Iris pigment epithelial cell (primary cell): ENCODE measurements around the gene MICAL3.

Experiments
- DNase-seq: peaks from one replicate; pipeline ENCODE4 v3.0.0-alpha.2; 2011; ENCODE audit warnings: low read depth

The MICAL3 gene

DNA sequence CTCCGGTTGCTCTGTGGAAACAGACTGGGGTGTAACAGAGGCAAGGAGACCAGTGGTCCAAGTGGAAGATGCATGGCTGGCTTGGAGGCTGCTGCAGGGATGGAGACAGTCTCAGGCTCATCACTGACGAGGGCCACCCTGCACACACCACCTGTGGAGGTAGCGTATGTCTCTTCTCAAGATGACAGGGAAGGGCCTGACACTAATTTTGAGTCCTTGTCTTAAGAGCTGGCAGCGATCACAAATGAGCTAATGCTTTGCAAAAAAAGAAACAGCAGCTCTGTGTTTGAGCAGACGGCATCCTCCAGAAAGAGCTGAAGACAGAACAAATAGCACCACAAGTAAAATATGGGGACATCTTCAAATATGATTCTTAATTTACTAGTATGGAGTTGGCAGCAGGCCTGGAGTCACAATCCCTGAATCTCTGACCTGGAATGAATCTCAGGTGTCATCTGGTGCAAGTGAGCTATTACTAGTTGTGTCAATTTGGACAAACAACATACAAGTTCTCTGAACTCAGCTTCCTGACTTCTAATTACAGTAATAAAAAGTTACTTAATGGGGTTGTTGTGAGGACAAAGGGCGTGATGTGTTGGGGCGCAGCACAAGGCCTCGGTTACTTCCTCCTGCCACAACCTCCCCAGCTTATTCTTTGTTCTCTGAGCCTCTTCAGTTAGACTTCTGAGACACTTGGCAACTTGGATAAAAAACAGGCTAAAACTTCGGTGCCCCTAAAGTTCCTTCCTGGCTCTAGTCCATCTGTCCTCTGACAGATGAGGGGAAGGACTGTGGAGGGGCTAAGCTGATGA, 154.9 kb downstream of the MICAL3 start:
- no peak for DNase-seq

DNA sequence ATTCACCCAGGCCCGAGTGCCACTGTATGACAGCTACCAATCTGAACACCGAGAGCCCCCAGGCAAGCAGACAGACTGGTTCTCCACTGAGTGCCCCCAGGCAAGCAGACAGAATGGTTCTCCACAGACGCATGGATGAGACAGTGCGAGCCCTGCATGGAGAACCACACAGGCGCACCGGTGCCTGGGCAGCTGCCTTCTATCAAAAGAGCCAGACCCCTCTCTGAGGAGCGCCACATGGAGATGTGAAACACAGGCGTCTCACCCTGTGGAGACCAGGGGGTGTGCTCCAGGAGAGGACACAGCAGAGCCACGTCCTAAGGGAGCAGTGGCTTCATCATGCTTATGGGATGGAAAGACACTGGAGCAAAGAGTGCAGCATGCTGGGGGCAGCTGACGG, 155.6 kb downstream of the MICAL3 start:
- no peak for DNase-seq

GRCh38 chr22:17867160-17867785, 157.1 kb downstream of the MICAL3 start:
- no peak for DNase-seq

DNA sequence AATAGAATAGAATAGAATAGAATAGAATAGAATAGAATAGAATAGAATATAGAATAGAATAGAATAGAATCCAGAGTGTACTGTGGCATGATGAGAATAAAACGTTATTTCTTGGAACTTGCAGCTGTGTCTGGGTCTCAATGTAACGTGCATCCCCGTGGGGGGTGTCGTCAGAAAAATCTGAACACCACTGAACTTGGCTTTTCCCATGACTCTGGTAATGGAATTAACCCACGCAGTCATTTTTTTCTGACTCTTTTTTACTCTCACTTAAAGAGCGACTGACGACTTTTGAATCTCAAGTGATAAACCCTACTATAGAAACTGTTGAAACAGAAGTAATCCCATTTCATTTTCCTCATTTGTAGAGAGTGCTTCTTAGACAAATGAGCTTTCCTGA, 157.7 kb downstream of the MICAL3 start:
- no peak for DNase-seq

- DNase-seq = no peak
These were observed 158.2 kb downstream of the MICAL3 start for GRCh38 chr22:17866127-17866526.

GRCh38 chr22:17865183-17866055, 158.9 kb downstream of the MICAL3 start:
- no peak for DNase-seq

DNA sequence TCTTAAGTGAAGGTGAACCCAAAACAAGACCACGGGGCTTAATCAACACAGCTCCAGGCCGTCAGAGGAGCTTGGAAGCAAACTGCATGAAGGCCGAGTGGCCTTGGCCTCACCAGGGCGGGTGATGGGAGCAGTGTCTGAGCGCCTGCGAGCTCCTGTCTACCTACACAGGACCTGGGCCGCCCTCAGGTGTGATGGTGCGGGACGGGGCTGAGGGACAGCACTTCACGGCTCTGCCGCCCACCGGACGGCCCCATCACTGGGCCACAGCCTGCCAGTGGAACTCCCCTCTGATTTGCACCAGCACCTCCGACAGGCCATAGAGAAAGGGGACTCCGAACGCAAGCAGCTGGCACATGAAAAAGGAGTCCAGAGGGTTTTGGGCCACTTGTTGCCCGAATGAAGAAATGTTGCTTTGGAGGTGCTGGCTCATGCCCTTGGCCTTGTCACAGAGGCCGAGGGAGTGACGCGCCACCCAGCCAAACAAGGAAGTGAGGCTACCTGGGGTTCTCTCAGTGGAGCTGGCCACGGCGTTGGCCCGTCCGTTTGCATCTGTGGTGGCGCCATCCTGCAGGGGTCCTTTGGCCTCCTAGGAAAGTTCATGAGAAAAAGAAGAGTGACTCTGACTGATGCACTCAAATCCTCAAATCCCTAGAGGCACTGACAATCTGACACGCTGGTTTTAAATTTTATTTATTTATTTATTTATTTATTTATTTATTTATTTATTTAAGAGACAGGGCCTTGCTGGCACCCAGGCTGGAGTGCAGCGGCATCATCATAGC, 159.8 kb downstream of the MICAL3 start:
- no peak for DNase-seq

GRCh38 chr22:17862646-17863181, 161.6 kb downstream of the MICAL3 start:
- DNase-seq = no peak

DNA sequence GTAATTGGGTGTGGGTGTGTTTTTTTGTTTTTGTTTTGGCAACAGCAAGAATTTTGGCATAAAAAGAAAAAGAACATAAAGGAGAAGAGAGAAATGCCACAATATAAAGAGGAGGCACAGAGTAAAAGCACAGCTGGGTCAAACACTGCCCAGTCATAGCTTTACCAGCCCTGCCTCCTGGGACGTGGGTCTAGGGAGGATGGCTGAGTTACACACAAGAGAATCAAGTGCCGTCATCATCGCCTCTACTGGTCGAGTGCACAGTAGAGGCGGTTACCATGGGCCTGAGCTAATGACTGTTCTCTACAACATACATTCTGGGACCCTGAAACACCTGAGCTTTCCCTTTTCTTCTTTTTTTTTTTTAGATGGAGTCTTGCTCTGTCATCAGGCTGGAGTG, 162.5 kb downstream of the MICAL3 start:
- no peak for DNase-seq

DNA sequence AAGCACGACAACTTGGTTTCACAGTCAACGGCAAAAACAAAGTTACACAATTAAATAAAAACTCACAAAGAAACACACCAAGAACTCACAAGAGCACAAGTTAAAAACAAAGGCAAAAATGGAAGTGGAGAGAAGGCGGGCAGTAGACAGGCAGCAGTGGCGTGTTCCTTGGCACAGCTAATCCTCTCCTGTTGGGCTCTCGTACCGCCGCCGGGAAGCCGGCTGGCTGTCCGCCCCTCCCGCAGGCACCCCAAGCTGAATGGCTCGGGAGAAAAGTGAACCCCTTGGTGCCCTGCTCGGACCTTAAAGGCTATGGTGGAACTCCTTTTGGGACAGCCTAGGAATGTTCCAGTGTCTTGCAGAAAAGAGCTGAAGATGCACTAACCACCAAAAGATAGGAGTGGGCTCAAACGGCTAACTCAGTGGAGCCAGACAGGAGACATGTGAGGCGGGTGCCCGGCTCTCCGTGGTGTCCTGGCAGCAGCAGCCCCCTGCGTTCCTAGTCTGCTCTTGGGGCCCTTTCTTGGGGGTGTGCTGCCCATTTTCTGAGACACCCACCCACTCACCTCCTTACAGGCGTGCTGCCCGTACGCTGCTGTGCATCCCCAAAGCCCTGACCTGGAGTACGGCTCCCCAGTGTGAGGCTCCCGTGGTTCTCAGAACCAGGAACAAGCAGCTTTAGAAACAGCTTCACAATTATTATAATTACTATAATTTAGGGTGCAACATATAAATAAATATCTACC, 164.0 kb downstream of the MICAL3 start:
- DNase-seq = no peak

DNA sequence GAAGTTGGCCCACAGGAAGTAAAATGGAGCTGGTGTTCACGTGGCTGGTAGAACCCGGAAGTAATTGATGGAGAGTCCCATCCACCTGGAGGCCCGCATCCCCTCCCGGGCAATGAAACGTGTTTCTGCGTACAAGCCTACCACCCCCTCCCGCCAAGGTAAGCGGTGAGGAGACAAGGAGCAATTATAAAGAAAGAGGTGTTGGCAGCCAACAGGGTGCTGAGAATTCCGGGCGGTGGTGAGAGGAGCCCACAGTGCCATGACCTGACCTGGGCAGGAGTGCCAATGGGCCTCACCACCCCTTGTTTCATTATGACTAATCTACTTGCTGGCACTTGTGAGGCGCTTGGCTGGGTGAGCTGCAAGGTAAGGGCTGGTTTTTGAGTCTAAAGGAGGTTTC, 166.3 kb downstream of the MICAL3 start:
- no peak for DNase-seq

GRCh38 chr22:17855572-17856290, 168.6 kb downstream of the MICAL3 start:
- no peak for DNase-seq

- no peak for DNase-seq
These were observed 171.3 kb downstream of the MICAL3 start for GRCh38 chr22:17853073-17853472.

GRCh38 chr22:17851759-17852158, 172.6 kb downstream of the MICAL3 start:
- no peak for DNase-seq

- no peak for DNase-seq
These were observed 176.8 kb downstream of the MICAL3 start for GRCh38 chr22:17847360-17848078.

- peak; percentile 19 for DNase-seq
These were observed 177.9 kb downstream of the MICAL3 start for GRCh38 chr22:17846326-17846992.

GRCh38 chr22:17845790-17846189, 178.6 kb downstream of the MICAL3 start:
- DNase-seq = no peak

DNA sequence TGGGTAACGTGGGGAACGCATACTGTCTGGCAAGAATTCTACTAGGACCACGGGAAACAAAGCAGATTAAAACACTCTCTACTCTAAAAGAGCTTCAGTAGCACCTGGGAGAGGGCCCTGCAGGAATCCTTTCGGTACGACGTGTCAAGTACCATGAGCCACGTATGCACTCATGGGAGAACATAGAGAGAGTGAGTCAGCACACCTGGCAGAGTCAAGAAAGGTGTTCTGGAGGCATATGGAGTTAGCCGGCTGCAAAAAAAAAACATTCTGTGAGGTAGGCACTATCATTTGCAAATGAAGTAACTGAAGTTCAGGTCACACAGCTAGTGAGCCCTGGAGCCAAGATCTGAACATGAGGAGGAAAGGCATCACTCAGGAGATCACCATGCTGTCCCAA, 179.0 kb downstream of the MICAL3 start:
- DNase-seq = no peak

DNA sequence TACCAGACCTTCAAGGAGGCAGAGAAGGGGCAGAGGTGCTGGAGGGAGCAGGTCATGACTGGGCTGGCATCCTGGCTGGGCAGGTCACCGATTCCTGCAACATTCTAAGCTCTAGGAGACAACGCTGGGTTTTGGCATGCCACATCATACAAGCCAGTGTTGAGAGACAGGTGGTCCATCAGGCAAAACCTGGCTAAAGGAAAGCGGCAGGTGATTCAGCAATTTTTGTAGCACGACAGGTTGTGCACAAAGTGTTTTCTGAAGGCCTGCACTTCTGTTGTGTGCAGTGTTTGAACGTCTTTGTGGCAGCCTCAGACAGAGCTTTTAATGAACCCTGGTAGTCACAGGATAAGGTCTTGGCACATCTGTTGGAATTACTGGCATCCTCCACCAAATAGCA, 180.2 kb downstream of the MICAL3 start:
- no peak for DNase-seq
